Hepatocyte (in vitro differentiated cells): ENCODE data around the gene PAK5.

Source experiments
- EZH2 ChIP-seq: fragments of 200-600 bp; sonication (generic); IDR thresholded peaks from 2 replicates; pipeline ENCODE4 v1.6.1; 2016; ENCODE audit warnings: antibody characterized with exemption, mild to moderate bottlenecking, borderline replicate concordance
- EZH2phosphoT487 ChIP-seq: fragments of 200-600 bp; sonication (generic); IDR thresholded peaks from one replicate; pipeline ENCODE4 v1.6.1; 2018; ENCODE audit warnings: antibody characterized with exemption, mild to moderate bottlenecking, low read depth, moderate library complexity; ENCODE audit not compliant: unreplicated experiment, severe bottlenecking
- TF ChIP-seq, protein P1 (sequence below): fragments of 200-600 bp; sonication (generic); IDR thresholded peaks from 2 replicates; pipeline ENCODE4 v1.5.1; 2016; ENCODE audit warnings: antibody characterized with exemption, mild to moderate bottlenecking; ENCODE audit not compliant: poor library complexity

DNA sequence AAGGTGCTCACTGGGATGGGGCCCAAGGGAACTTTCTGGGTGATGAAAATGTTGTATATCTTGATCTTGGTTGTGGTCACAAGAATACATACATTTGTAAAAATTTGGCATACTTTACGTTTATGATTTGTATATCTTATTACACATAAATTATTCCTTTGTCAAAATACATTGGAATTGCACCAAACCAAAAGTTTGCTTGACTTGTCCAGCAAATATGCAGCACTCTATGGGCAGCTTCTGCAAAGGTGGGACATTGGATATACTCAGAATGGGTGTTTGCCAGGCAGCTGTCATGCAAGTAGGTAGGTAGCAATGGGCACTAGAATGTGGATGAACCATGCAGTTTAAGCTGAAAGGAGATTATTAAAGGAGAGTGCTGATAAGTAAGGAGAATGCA is 246.5 kb downstream of the PAK5 start:
- TF ChIP-seq, protein P1, sequence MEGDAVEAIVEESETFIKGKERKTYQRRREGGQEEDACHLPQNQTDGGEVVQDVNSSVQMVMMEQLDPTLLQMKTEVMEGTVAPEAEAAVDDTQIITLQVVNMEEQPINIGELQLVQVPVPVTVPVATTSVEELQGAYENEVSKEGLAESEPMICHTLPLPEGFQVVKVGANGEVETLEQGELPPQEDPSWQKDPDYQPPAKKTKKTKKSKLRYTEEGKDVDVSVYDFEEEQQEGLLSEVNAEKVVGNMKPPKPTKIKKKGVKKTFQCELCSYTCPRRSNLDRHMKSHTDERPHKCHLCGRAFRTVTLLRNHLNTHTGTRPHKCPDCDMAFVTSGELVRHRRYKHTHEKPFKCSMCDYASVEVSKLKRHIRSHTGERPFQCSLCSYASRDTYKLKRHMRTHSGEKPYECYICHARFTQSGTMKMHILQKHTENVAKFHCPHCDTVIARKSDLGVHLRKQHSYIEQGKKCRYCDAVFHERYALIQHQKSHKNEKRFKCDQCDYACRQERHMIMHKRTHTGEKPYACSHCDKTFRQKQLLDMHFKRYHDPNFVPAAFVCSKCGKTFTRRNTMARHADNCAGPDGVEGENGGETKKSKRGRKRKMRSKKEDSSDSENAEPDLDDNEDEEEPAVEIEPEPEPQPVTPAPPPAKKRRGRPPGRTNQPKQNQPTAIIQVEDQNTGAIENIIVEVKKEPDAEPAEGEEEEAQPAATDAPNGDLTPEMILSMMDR: no peak
- no peak for TF ChIP-seq EZH2
- TF ChIP-seq EZH2phosphoT487: no peak
